ENCODE results near the gene RNF141. TPM values are rescaled to one million over a fixed set of nuclear protein-coding genes. Genes with fewer than 3 reads are reported as not detected.

The RNF141 gene
- total and polyA plus RNA-seq, 2 of the 13 experiments (the other 11 are each of a cell fraction or from before 2014, with no cell fraction given): 9.3 to 22.4 TPM

- TF ChIP-seq ZNF605 (CRISPR knock-in tag; IDR thresholded peaks at IDR 0.05): peak; percentile 51; the same call in 1 of the 2 replicates
- TF ChIP-seq KDM3A (CRISPR knock-in tag; IDR thresholded peaks at IDR 0.05; ENCODE audit: low read depth): peak; percentile 79
- TF ChIP-seq FOXK1 (CRISPR knock-in tag; IDR thresholded peaks at IDR 0.05; ENCODE audit: borderline replicate concordance, low read depth): peak; percentile 70; the same call in 1 of the 2 replicates
- no peak for TF ChIP-seq ZNF382 (CRISPR knock-in tag; IDR thresholded peaks at IDR 0.05; ENCODE audit: borderline replicate concordance)
- TF ChIP-seq ZNF10 (CRISPR knock-in tag; IDR thresholded peaks at IDR 0.05; ENCODE audit: borderline replicate concordance, low read depth): no peak
- TF ChIP-seq ZNF770 (CRISPR knock-in tag; IDR thresholded peaks at IDR 0.05): 0 out of 2 replicates have a peak, but pooled peaks have one; percentile 17
- TF ChIP-seq HNRNPK (IDR thresholded peaks at IDR 0.05; ENCODE audit: low read depth, low read length, poor library complexity, severe bottlenecking): peak; percentile 22
- no peak for TF ChIP-seq MBD4 (IDR thresholded peaks at IDR 0.05; ENCODE audit: borderline replicate concordance, low read length)
- no peak; the same call in 1 of the 2 replicates for TF ChIP-seq RNF219 (CRISPR knock-in tag; IDR thresholded peaks at IDR 0.05)
- peak; percentile 82; the same call in 1 of the 2 replicates for TF ChIP-seq ZNF704 (CRISPR knock-in tag; IDR thresholded peaks at IDR 0.05; ENCODE audit: borderline replicate concordance)
- TF ChIP-seq TFDP1 (CRISPR knock-in tag; IDR thresholded peaks at IDR 0.05; ENCODE audit: borderline replicate concordance): peak; percentile 17; the same call in 1 of the 2 replicates
- TF ChIP-seq MED13 (CRISPR knock-in tag; IDR thresholded peaks at IDR 0.05): no peak
- no peak for TF ChIP-seq POLR2AphosphoS2 (IDR thresholded peaks at IDR 0.05; ENCODE audit: low read depth, low read length)
- peak; percentile 54; the same call in 1 of the 2 replicates for TF ChIP-seq DR1 (CRISPR knock-in tag; IDR thresholded peaks at IDR 0.05)
- peak; percentile 92; the same call in 1 of the 2 replicates for TF ChIP-seq ZNF230 (CRISPR knock-in tag; IDR thresholded peaks at IDR 0.05)
- TF ChIP-seq ZNF160 (CRISPR knock-in tag; IDR thresholded peaks at IDR 0.05): no peak
- TF ChIP-seq ZNF354B (CRISPR knock-in tag; IDR thresholded peaks at IDR 0.05): no peak
- no peak for TF ChIP-seq TCF7L2 (IDR thresholded peaks at IDR 0.05; ENCODE audit: low read depth, low read length)
- TF ChIP-seq KMT2B (CRISPR knock-in tag; IDR thresholded peaks at IDR 0.05): peak; percentile 96
- TF ChIP-seq ZSCAN9 (CRISPR knock-in tag; IDR thresholded peaks at IDR 0.05; ENCODE audit: borderline replicate concordance): 0 out of 2 replicates have a peak, but pooled peaks have one; percentile 53
- TF ChIP-seq POLR2G (IDR thresholded peaks at IDR 0.05; ENCODE audit: low read depth, low read length): peak; percentile 95
- TF ChIP-seq MZF1 (CRISPR knock-in tag; IDR thresholded peaks at IDR 0.05; ENCODE audit: borderline replicate concordance): no peak
- TF ChIP-seq ZNF724P (CRISPR knock-in tag; IDR thresholded peaks at IDR 0.05; ENCODE audit: borderline replicate concordance): no peak
- no peak for TF ChIP-seq GABPA (IDR thresholded peaks at IDR 0.05; ENCODE audit: low read depth, low read length)
- TF ChIP-seq GABPA (CRISPR knock-in tag; IDR thresholded peaks at IDR 0.05; ENCODE audit: low read depth): no peak
Observed at GRCh38 chr11:10540915-10541560, at the start of gene RNF141 (continued).
